ENCODE measurements around the gene FARP1. TPM values are rescaled to one million over a fixed set of nuclear protein-coding genes. Genes with fewer than 3 reads are reported as not detected.

Gene FARP1
- total RNA-seq: 25.1 and 28.7 TPM in 2 replicates

GRCh38 chr13:98142380-98143156, at the start of gene FARP1:
FARP1 (plus strand) TSS chr13:98143094; CDS start chr13:98213243, 70,149 bp downstream.

GRCh38 chr13:98176777-98177608, 34.1 kb downstream of the FARP1 start, which contains the start of gene RNF113B:
RNF113B (minus strand) TSS chr13:98177269; CDS start chr13:98177236, 33 bp downstream.

Small RNA genes within 50 kb of the gene (small RNA-seq; reads per million reads assigned to genes)
- 1.1 reads per million, percentile 63 among the genes with 10 or more reads in this experiment for gene MIR3170

Other genes starting within 250 kb of the FARP1 start
- 121 and 171 TPM in 2 replicates for gene IPO5, start 189.4 kb upstream of the FARP1 start, total RNA-seq
- gene RNF113B, start 34.2 kb downstream of the FARP1 start, total RNA-seq: not detected in 2 replicates

Data from vein endothelial cell (primary cell).